GM15510 (cell line): ENCODE data around the gene CDH2.

ENCODE experiments used
- POLR2A ChIP-seq: IDR thresholded peaks from 3 replicates; pipeline ENCODE4 v1.6.1; 2011; ENCODE audit warnings: borderline replicate concordance; ENCODE audit not compliant: insufficient read length; ENCODE audit errors: extremely low read depth

The CDH2 gene

GRCh38 chr18:27942706-27943105 is 234.2 kb downstream of the CDH2 start:
- TF ChIP-seq POLR2A = no peak

GRCh38 chr18:27931535-27931934 is 245.4 kb downstream of the CDH2 start:
- no peak for TF ChIP-seq POLR2A

- TF ChIP-seq POLR2A = no peak
Observed at GRCh38 chr18:27922780-27923179, 254.2 kb downstream of the CDH2 start.

- TF ChIP-seq POLR2A = no peak
Observed at GRCh38 chr18:27921904-27922751, 254.8 kb downstream of the CDH2 start.

GRCh38 chr18:27921392-27921791 is 255.5 kb downstream of the CDH2 start:
- no peak for TF ChIP-seq POLR2A

GRCh38 chr18:27920836-27921235 is 256.1 kb downstream of the CDH2 start:
- no peak for TF ChIP-seq POLR2A

- no peak for TF ChIP-seq POLR2A
Observed at GRCh38 chr18:27903906-27904305, 273.0 kb downstream of the CDH2 start.

- no peak for TF ChIP-seq POLR2A
Observed at GRCh38 chr18:27901424-27902226, 275.3 kb downstream of the CDH2 start.
